Right ventricle myocardium superior (tissue), 1 donor: ENCODE data around the gene RASAL3. TPM values are rescaled to one million over a fixed set of nuclear protein-coding genes. Genes with fewer than 3 reads are reported as not detected.

Experiments
- ATAC-seq: fragments of 200-7000 bp; cut with Tn5 transposase; one replicate; pipeline ENCODE4 v1.9.1; 2020; ENCODE audit warnings: mild to moderate bottlenecking; ENCODE audit not compliant: poor library complexity
- DNase-seq: peaks from one replicate; pipeline ENCODE4 v3.0.0-alpha.2; 2020
- intact Hi-C: fragments of 100-400 bp; cut with DNase I; formaldehyde crosslinking; loops from one replicate; pipeline ENCODE4 v1.11.2; 2022
- total RNA-seq: library from RNA; stranded (reverse); fragmentation: NEBNext Ultra II Directional; extraction: Animal tissue kit (Norgen Biotek cat#: 25700); gene quantifications from one replicate; pipeline ENCODE4 v1.2.1, GENCODE V29; 2021
- donor health status: DM: no; HTN: yes; CAD: no; lungs with severe emphysema.

Gene RASAL3
- total RNA-seq, 1 donor from 2014 or later = 0.65 TPM

- ATAC-seq (no peak), DNase-seq (no peak)
- intact Hi-C loops = no loop called here
These were observed 25.1 kb downstream of the RASAL3 start for GRCh38 chr19:15439078-15439799.

- no peak for ATAC-seq
- intact Hi-C loops = no loop called here
- no peak for DNase-seq
These were observed 25.8 kb downstream of the RASAL3 start for GRCh38 chr19:15438577-15438976.

- DNase-seq = no peak
- ATAC-seq = no peak
- intact Hi-C loops = no loop called here
These were observed 26.2 kb downstream of the RASAL3 start for GRCh38 chr19:15438124-15438496.

- DNase-seq (no peak), ATAC-seq (no peak)
- intact Hi-C loops = no loop called here
These were observed 26.8 kb downstream of the RASAL3 start for GRCh38 chr19:15437355-15438123.

- DNase-seq = no peak
- ATAC-seq = no peak
- intact Hi-C loops = no loop called here
These were observed 27.6 kb downstream of the RASAL3 start for GRCh38 chr19:15436826-15437110.

GRCh38 chr19:15436012-15436825 lies 28.1 kb downstream of the RASAL3 start:
- intact Hi-C loops = no loop called here
- ATAC-seq = no peak
- DNase-seq = no peak

- intact Hi-C loops = no loop called here
- DNase-seq = no peak
- no peak for ATAC-seq
These were observed 30.8 kb downstream of the RASAL3 start for GRCh38 chr19:15433519-15434069.

GRCh38 chr19:15432629-15433518 lies 31.5 kb downstream of the RASAL3 start:
- ATAC-seq (peak; percentile 94), DNase-seq (peak; percentile 95)
- intact Hi-C loops = no loop called here

GRCh38 chr19:15432018-15432494 lies 32.3 kb downstream of the RASAL3 start:
- intact Hi-C loops = no loop called here
- no peak for ATAC-seq
- no peak for DNase-seq

- intact Hi-C loops = no loop called here
- no peak for DNase-seq
- no peak for ATAC-seq
These were observed 32.8 kb downstream of the RASAL3 start for GRCh38 chr19:15431396-15432017.

- intact Hi-C loops = no loop called here
- DNase-seq (no peak), ATAC-seq (no peak)
These were observed 33.7 kb downstream of the RASAL3 start for GRCh38 chr19:15430526-15431120.

- ATAC-seq (no peak), DNase-seq (no peak)
- intact Hi-C loops = no loop called here
These were observed 34.4 kb downstream of the RASAL3 start for GRCh38 chr19:15429825-15430467.

- intact Hi-C loops = no loop called here
- DNase-seq = no peak
- ATAC-seq = peak; percentile 17
These were observed 35.2 kb downstream of the RASAL3 start for GRCh38 chr19:15428956-15429824.

- DNase-seq (no peak), ATAC-seq (no peak)
- intact Hi-C loops = no loop called here
These were observed 36.3 kb downstream of the RASAL3 start for GRCh38 chr19:15427991-15428471.

GRCh38 chr19:15427350-15427700 lies 37.0 kb downstream of the RASAL3 start:
- intact Hi-C loops = no loop called here
- DNase-seq = no peak
- ATAC-seq = no peak
